K562 (cell line): ENCODE results near the gene HPS3. TPM values are rescaled to one million over a fixed set of nuclear protein-coding genes. Genes with fewer than 3 reads are reported as not detected.

ENCODE experiments used
- DIDO1 ChIP-seq: fragments of 450-650 bp; IDR thresholded peaks from 2 replicates; pipeline ENCODE4 v1.6.1; 2016; ENCODE audit warnings: low read depth, missing biosample characterization, missing genetic modification characterization
- FOXP1 ChIP-seq: sonication (generic); formaldehyde crosslinking; IDR thresholded peaks from 2 replicates; pipeline ENCODE4 v1.8.0; 2022; ENCODE audit warnings: mild to moderate bottlenecking, missing genetic modification reagents
- GABPB1 ChIP-seq: sonication (generic); formaldehyde crosslinking; IDR thresholded peaks from 2 replicates; pipeline ENCODE4 v1.8.0; 2022; ENCODE audit warnings: mild to moderate bottlenecking, missing genetic modification reagents
- KLF13 ChIP-seq: fragments of 450-650 bp; IDR thresholded peaks from 2 replicates; pipeline ENCODE4 v1.6.1; 2016; ENCODE audit warnings: missing genetic modification characterization, low read depth, mild to moderate bottlenecking, missing compliant biosample characterization, moderate library complexity, borderline replicate concordance
- RBBP5 ChIP-seq: fragments of 200-600 bp; sonication (generic); IDR thresholded peaks from 2 replicates; pipeline ENCODE4 v1.6.1; 2012; ENCODE audit warnings: borderline replicate concordance, mild to moderate bottlenecking, low read length, control low read depth, inconsistent platforms; ENCODE audit not compliant: insufficient read depth, poor library complexity, severe bottlenecking
- RBM25 ChIP-seq: fragments of 200-400 bp; formaldehyde crosslinking; IDR thresholded peaks from 2 replicates; pipeline ENCODE4 v1.6.1; 2018; ENCODE audit warnings: low read length, low read depth, moderate library complexity; ENCODE audit not compliant: severe bottlenecking
- SP1 ChIP-seq: sonication (generic); formaldehyde crosslinking; IDR thresholded peaks from 2 replicates; pipeline ENCODE4 v1.8.1; 2022; ENCODE audit warnings: mild to moderate bottlenecking, missing genetic modification reagents
- SUPT5H ChIP-seq: fragments of 450-650 bp; IDR thresholded peaks from 2 replicates; pipeline ENCODE4 v1.6.1; 2016
- TOE1 ChIP-seq, 2 experiments: fragments of 450-650 bp in 1 of 2; sonication (generic) in 1 of 2; formaldehyde crosslinking in 1 of 2; IDR thresholded peaks; 2 replicates each; pipeline versions ENCODE4 v1.7.1 to v1.8.0; 2016 to 2022; ENCODE audit warnings: borderline replicate concordance in 2 of 2, mild to moderate bottlenecking in 2 of 2, antibody characterized with exemption in 1 of 2, inconsistent platforms in 1 of 2, low read depth in 1 of 2, missing genetic modification reagents in 1 of 2, moderate library complexity in 1 of 2
- polyA plus RNA-seq, 8 experiments: library from polyadenylated mRNA; depleted of rRNA in 4 of 8; stranded (reverse) in 5 of 8; unstranded in 3 of 8; fragments of >200 nt; fragmentation: Nextera tagmentation in 2 of 8; fragmentation: Illumina TruSeq in 1 of 8; extraction: Ambion mirVana in 2 of 8; extraction: Trizol in 1 of 8; gene quantifications; 2 replicates each; pipeline versions ENCODE4 v1.2.1 to v1.2.3, GENCODE V29; 2011 to 2014; ENCODE audit warnings: inconsistent platforms in 1 of 8, missing spikeins in 1 of 8
- total RNA-seq, 7 experiments: library from RNA; depleted of rRNA in 6 of 7; stranded (reverse); fragments of >200 nt in 6 of 7; fragmentation: Illumina TruSeq in 2 of 7; extraction: Trizol in 2 of 7; gene quantifications; 2 replicates each; pipeline versions ENCODE4 v1.2.1 to v1.2.3, GENCODE V29; 2011 to 2021; ENCODE audit warnings: low replicate concordance in 1 of 7
- TF ChIP-seq, protein P1 (sequence below), 2 experiments: fragments of 450-650 bp in 1 of 2; sonication (generic) in 1 of 2; formaldehyde crosslinking in 1 of 2; IDR thresholded peaks; 2 replicates each; pipeline versions ENCODE4 v1.7.1 to v1.9.0; 2016 to 2022; ENCODE audit warnings: inconsistent platforms in 1 of 2, mild to moderate bottlenecking in 1 of 2, missing genetic modification reagents in 1 of 2
- TF ChIP-seq, protein P2 (sequence below): fragments of 250-450 bp; sonication (Bioruptor Pico); IDR thresholded peaks from 2 replicates; pipeline ENCODE4 v1.8.0; 2022; ENCODE audit warnings: moderate library complexity, mild to moderate bottlenecking, inconsistent platforms
- TF ChIP-seq, protein P3 (sequence below), 2 experiments: fragments of 250-450 bp in 1 of 2; fragments of 450-650 bp in 1 of 2; sonication (Bioruptor Pico) in 1 of 2; IDR thresholded peaks; 2 replicates each; pipeline versions ENCODE4 v1.6.1 to v1.8.0; 2016 to 2021; ENCODE audit warnings: mild to moderate bottlenecking in 2 of 2, moderate library complexity in 2 of 2, missing compliant biosample characterization in 1 of 2, missing genetic modification characterization in 1 of 2
- TF ChIP-seq, protein P4 (sequence below): fragments of 200-800 bp; sonication (Bioruptor generic); IDR thresholded peaks from 2 replicates; pipeline ENCODE4 v1.6.1; 2017; ENCODE audit warnings: missing genetic modification characterization, missing compliant biosample characterization

HPS3 gene
- total and polyA plus RNA-seq, 9 of the 15 experiments (the other 6 are each of a cell fraction or from before 2014, with no cell fraction given) = 1.2 to 11.3 (median 7.6) TPM

DNA sequence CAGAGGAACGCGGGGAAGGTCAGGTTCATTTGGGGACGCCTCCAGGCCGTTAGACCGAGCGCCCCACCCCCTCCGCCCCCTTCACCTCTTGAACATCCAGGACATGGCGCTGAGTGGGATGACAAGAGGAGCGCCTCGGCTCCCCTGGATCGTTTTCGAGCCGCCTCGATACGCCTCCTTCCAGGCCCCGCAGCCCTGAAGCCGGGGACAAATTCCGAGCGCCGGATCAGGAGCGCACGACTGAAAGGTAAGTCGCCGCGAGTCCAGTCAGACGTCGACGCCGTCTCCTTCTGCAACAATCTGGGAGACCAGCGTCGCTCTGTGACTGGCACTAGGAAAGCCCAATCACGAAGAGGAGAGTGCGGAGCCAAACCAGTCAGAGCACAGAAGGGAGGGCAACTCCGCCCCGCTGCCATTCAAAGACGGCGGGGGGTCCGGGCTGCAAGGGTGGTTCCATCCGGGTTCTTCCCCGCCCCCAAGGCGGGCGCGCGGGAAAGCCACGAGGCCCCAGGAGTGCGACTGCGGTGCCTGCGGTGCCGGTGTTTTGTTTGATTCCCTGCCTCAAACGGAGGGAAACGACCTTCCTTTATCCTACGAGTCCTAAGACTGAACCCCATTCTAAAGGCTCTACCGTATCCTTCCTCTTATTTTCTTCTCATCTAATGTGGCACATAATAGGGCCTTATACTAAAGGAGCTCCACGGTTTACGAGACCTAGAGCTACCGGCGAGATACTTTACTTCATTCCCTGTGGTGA, 43.0 kb upstream of the HPS3 start, which contains the start of gene HLTF (continued):
- TF ChIP-seq, protein P1, sequence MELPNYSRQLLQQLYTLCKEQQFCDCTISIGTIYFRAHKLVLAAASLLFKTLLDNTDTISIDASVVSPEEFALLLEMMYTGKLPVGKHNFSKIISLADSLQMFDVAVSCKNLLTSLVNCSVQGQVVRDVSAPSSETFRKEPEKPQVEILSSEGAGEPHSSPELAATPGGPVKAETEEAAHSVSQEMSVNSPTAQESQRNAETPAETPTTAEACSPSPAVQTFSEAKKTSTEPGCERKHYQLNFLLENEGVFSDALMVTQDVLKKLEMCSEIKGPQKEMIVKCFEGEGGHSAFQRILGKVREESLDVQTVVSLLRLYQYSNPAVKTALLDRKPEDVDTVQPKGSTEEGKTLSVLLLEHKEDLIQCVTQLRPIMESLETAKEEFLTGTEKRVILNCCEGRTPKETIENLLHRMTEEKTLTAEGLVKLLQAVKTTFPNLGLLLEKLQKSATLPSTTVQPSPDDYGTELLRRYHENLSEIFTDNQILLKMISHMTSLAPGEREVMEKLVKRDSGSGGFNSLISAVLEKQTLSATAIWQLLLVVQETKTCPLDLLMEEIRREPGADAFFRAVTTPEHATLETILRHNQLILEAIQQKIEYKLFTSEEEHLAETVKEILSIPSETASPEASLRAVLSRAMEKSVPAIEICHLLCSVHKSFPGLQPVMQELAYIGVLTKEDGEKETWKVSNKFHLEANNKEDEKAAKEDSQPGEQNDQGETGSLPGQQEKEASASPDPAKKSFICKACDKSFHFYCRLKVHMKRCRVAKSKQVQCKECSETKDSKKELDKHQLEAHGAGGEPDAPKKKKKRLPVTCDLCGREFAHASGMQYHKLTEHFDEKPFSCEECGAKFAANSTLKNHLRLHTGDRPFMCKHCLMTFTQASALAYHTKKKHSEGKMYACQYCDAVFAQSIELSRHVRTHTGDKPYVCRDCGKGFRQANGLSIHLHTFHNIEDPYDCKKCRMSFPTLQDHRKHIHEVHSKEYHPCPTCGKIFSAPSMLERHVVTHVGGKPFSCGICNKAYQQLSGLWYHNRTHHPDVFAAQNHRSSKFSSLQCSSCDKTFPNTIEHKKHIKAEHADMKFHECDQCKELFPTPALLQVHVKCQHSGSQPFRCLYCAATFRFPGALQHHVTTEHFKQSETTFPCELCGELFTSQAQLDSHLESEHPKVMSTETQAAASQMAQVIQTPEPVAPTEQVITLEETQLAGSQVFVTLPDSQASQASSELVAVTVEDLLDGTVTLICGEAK (IDR thresholded peaks at IDR 0.05) = 0 out of 2 replicates have a peak, but pooled peaks have one; percentile 27
- TF ChIP-seq, protein P1 (CRISPR knock-in tag; IDR thresholded peaks at IDR 0.05) = peak; percentile 62; the same call in 1 of the 2 replicates
- TF ChIP-seq, protein P2, sequence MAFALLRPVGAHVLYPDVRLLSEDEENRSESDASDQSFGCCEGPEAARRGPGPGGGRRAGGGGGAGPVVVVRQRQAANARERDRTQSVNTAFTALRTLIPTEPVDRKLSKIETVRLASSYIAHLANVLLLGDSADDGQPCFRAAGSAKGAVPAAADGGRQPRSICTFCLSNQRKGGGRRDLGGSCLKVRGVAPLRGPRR (CRISPR knock-in tag) = peak; percentile 52; the same call in 1 of the 2 replicates
- TF ChIP-seq RBM25 = peak; percentile 88
- TF ChIP-seq FOXP1 (CRISPR knock-in tag) = peak; percentile 96
- TF ChIP-seq KLF13 (tag) = peak; percentile 67; the same call in 1 of the 2 replicates
- TF ChIP-seq, protein P3, sequence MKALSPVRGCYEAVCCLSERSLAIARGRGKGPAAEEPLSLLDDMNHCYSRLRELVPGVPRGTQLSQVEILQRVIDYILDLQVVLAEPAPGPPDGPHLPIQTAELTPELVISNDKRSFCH (CRISPR knock-in tag; IDR thresholded peaks at IDR 0.05) = no peak
- TF ChIP-seq, protein P3 (tag; IDR thresholded peaks at IDR 0.05) = peak; percentile 82
- no peak for TF ChIP-seq DIDO1
- TF ChIP-seq RBBP5 = peak; percentile 78
- peak; percentile 74 for TF ChIP-seq GABPB1 (CRISPR knock-in tag)
- peak; percentile 14 for TF ChIP-seq TOE1 (IDR thresholded peaks at IDR 0.05; ENCODE audit: borderline replicate concordance)
- no peak for TF ChIP-seq TOE1 (CRISPR knock-in tag; IDR thresholded peaks at IDR 0.05; ENCODE audit: borderline replicate concordance, low read depth)
- TF ChIP-seq SP1 (CRISPR knock-in tag) = peak; percentile 80
- peak; percentile 81 for TF ChIP-seq SUPT5H
- TF ChIP-seq, protein P4, sequence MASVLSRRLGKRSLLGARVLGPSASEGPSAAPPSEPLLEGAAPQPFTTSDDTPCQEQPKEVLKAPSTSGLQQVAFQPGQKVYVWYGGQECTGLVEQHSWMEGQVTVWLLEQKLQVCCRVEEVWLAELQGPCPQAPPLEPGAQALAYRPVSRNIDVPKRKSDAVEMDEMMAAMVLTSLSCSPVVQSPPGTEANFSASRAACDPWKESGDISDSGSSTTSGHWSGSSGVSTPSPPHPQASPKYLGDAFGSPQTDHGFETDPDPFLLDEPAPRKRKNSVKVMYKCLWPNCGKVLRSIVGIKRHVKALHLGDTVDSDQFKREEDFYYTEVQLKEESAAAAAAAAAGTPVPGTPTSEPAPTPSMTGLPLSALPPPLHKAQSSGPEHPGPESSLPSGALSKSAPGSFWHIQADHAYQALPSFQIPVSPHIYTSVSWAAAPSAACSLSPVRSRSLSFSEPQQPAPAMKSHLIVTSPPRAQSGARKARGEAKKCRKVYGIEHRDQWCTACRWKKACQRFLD = peak; percentile 69; the same call in 1 of the 2 replicates
